Stimulated activated CD4-positive, alpha-beta T cell treated with anti-CD3 and anti-CD28 coated beads, Interleukin-12 subunit alpha, Interleukin-12 subunit beta, amount 100 ng/mL, for 24 hours (primary cell): Measurements from ENCODE around the gene GRK6.

Experiments used
- DNase-seq, 2 experiments: peaks; one replicate each; pipeline ENCODE4 v3.0.0-alpha.2; 2020; ENCODE audit warnings: low read depth in 2 of 2

Gene GRK6

GRCh38 chr5:177439518-177440053 lies 13.1 kb downstream of the GRK6 start:
- DNase-seq, result no peak

- DNase-seq, result no peak
Observed at GRCh38 chr5:177440211-177440989, 13.9 kb downstream of the GRK6 start.

- no peak for DNase-seq
Observed at GRCh38 chr5:177440990-177441780, 14.7 kb downstream of the GRK6 start.

GRCh38 chr5:177442066-177442826 lies 15.8 kb downstream of the GRK6 start:
- no peak for DNase-seq

GRCh38 chr5:177443144-177443983 lies 16.9 kb downstream of the GRK6 start:
- DNase-seq, result no peak

DNA sequence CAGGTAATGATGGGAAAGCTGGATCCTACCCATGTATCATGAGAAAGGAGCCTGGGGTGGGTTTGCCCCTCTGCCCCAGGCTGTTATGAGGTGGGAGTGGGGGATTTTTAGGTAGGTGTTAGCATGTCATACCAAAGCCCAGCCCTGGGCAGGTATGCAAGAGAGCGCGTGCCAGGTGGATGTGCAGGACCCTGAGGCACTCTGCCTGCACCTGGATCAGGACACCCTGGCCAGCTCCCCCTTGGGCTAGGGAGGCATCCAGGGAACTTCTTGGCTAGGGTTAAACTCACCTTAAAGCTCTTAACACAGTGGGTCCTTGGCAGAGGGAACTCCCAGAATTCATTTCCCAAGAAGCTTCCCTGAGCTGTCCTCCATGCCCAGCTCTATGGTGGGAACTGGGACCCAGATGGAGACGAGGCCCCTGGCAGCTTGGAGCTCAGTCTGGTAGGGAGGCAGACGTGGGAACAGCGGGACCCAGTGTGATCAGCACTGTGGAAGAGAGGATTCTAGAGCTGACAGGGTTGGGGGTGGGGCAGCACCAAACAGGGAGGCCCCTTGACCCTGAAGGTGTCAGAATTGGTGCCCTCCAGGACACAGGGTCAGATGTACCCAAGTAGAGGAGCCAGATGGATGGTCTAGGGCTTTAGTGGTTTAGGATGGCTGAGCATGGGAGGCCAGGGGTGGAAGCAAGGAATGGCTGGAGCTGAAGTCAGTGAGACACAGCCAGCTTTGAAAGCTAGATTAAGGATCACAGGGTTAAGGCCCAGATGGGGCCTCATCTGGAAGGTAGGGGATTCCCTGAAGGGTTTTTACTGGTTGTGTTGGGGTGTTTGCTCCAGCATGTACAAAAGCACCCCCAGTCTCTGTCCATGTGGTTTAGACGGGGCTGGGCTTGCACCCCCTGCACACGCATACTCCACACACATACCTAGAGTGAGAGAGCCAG lies 17.9 kb downstream of the GRK6 start:
- no peak for DNase-seq

- no peak for DNase-seq
Observed at GRCh38 chr5:177445052-177445916, 18.8 kb downstream of the GRK6 start.

GRCh38 chr5:177445917-177446199 lies 19.4 kb downstream of the GRK6 start:
- DNase-seq, result no peak

- DNase-seq, result peak; percentile 48 to 55
Observed at GRCh38 chr5:177446200-177447065, 20.0 kb downstream of the GRK6 start, which contains the start of gene PRR7. Gene PRR7 (plus strand): TSS chr5:177446814. CDS start chr5:177455068, 8,254 bp downstream.

DNA sequence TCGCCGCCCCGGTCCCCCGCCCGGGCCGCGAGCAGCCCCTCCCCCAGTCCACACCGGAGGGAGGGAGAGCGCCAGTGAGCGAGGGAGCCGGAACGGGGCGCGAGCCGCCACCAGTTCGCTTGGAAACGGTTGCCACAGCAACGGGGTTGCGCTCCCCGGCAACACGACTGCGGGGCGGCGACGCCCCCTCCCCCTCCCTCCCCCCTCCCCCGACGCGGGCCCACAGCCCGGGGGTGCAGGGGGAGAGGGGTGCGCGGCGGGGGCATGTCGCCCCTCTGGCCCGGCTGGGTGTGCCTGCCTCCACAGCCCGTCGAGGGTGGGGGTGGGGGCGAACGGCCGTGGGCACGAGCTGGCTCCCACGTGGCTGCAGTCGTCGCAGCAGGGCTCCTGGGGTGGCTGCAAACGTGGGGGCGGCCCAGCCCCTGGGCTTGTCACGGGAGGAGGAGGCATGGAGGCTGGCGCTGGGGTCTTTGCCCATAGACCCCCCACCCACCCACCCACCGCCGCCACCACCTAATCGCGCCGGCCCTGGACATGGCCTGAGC lies 20.7 kb downstream of the GRK6 start:
- DNase-seq, result peak in 1 of 2 experiments; percentile 56

GRCh38 chr5:177447611-177448243 lies 21.3 kb downstream of the GRK6 start:
- DNase-seq, result no peak

DNA sequence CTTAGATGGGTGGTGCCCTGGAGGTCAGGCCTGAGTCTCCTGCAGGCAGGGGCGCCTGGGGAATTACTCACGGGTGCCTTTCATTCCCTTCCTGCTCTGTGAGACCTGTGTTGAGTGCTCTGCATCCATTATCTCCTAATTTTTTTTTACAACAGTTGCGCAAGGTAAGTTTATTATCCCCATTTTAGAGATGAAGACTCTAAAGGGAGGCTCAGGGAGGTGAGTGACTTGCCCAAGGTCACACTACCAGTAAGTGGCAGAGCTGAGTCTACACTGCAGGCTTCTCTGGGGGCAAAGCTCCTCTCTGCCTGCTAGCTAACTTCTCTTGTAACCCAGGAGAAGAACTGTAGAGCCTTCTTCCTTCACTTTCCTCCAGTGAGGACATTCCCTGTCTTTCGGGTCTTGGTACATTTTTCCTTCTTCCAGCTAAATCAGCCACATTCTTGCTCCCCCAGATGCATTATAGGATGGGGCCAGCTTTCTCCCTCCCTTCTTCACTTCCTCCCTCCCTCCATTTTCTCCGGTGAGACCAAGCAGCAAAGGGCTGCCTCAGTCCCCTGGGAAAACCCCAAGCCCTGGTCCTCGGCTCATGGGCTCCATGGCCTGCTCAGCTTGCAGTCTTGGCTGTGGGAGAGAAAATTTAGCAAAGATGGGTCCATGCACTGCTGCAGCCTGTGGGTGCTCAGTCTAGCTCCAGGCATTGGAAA lies 21.9 kb downstream of the GRK6 start:
- DNase-seq, result no peak

DNA sequence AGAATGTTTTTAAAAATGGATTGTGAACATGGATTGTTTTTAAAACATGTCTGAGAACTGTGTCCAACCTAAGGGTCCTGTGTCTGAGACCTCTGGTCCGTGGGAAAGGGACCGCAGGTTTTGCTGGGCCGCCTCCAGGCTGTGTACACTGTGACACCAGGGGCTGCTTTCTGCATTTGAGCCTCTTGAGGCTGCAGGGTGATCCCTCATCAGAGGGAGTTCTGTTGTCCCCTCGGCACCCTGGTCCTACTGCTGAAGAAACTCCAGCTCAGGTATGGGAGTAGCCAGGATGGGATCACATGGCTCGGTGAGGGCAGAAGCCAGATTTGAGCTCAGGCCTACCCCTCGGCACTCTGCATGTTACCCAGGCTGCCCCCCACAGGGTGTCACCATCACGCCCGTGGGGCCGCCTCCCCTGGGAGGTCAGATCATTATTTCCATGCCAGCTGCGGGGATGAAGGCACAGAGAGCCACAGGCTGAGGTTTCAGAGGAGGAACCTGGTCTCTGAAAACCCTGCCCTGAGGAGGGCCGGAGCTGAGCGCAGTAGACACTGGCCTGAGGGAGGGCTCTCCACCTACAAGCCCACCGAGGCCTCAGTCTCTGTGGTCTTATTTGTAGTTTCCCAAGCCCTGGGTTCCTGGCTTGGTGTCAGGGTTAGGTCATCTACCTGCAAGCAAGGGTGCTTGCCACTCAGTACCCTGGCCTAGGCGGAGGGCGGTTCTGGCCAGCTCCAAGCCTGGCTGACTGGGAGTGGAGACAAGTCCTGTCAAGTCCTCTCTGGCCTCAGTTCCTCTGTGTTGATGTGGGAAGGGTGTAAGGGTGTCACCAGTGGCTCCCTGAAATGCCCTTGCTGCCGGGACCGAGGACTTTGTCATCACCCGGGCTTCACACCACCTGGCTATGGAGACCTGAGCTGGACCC lies 22.9 kb downstream of the GRK6 start:
- no peak for DNase-seq

- DNase-seq, result no peak
Observed at GRCh38 chr5:177450667-177451424, 24.4 kb downstream of the GRK6 start.
